ENCODE results near the gene DNALI1. TPM values are rescaled to one million over a fixed set of nuclear protein-coding genes. Genes with fewer than 3 reads are reported as not detected.
"Not testable (repeated sequence)": the region's sequence is repeated elsewhere in the genome, so short reads cannot be mapped to it uniquely, and the experiment has no call there.

The DNALI1 gene
- total RNA-seq (not detected), polyA plus RNA-seq (0.09 TPM)

DNA sequence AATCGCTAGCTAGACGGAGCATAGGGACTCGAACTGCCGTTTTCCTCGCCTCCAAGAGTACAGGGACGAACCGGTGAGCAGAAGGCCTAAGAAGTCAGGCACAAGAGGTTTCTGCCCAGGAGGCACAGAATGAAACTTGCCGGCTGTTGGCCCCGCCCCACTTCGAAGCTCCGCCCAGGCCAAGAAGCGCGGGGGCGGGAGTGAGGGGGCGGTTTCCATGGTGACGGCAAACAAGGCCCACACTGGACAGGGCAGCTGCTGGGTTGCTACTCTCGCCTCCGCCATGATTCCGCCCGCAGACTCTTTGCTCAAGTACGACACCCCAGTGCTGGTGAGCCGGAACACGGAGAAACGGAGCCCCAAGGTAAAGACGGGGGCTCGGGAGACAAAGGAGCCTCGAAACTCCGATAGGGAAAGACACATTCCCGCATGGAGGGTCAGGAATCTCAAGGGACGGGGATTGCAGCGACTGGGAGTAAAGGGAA, at the start of gene DNALI1:
DNALI1 (plus strand) TSS at position 229 of the 485 bp plus-strand sequence; CDS start at position 284, 55 bp downstream.
- peak within 1 kb of the TSS in 2 of 7 donors; percentile 26 to 40 for H3K4me3 Mint-ChIP-seq
- DNase-seq = peak in 1 of 5 donors; percentile 11
- no peak within 1 kb of the TSS for H3K27ac ChIP-seq (ENCODE audit: low read depth, low read length)
- H3K36me3 Mint-ChIP-seq = peaks cover 0 to 23% (median 3%) of the 10 kb centered on the region in 3 donors
- no peak within 1 kb of the TSS for H3K4me3 ChIP-seq (ENCODE audit: low read length)
- no peaks in the 10 kb centered on the region for H3K9me3 Mint-ChIP-seq
- H3K27me3 Mint-ChIP-seq = peaks cover 2 to 11% of the 10 kb centered on the region in 2 donors
- peaks cover 18% of the 10 kb centered on the region for H3K4me1 ChIP-seq (ENCODE audit: insufficient read depth, low read length)
- H3K27ac Mint-ChIP-seq = peak within 1 kb of the TSS in 1 of 8 donors; percentile 7
- ChIA-PET POLR2A (no interaction called here), CTCF (interaction anchor here (1.3 kb wide), 1 partner anchor 47 kb away, joined by 3 read pairs; no protein-coding TSS in a partner anchor)
- no peaks in the 10 kb centered on the region for H3K9me3 ChIP-seq (ENCODE audit: low read length)
- no peaks in the 10 kb centered on the region for H3K36me3 ChIP-seq (ENCODE audit: insufficient read depth, low read length)
- H3K4me1 Mint-ChIP-seq = peaks cover 22 to 29% (median 25%) of the 10 kb centered on the region in 3 donors
- H3K27me3 ChIP-seq (ENCODE audit: insufficient read depth, low read length, poor library complexity, severe bottlenecking) = no peaks in the 10 kb centered on the region

DNA sequence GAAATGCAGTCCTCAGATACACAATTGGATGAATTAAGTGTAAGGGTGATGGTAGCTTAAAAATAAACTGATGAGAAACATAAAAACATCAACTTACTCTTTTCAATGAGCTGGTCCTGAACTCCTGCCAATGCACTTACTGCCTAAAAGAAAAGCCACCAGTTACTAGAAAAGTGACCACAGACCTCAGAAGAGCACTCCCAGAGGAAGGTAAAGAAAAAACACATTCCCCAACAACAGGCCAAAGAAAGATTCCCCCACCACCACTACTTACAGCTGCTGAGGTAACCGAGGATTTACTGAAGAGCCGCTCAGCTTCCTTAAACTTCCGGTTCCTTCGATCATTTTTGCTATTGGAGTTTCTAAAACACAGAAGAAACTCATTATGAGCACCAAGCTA, 47.6 kb upstream of the DNALI1 start:
- Histone ChIP-seq H3K4me3 (ENCODE audit: low read length) (no peak overlapping the region), H3K9me3 (ENCODE audit: low read length) (no peaks in the 10 kb centered on the region), H3K27ac (ENCODE audit: low read depth, low read length) (no peak overlapping the region), H3K4me1 (ENCODE audit: insufficient read depth, low read length) (peaks cover 20% of the 10 kb centered on the region), H3K36me3 (ENCODE audit: insufficient read depth, low read length) (peaks cover 25% of the 10 kb centered on the region), H3K27me3 (ENCODE audit: insufficient read depth, low read length, poor library complexity, severe bottlenecking) (no peaks in the 10 kb centered on the region)
- no peak for DNase-seq
- peak overlapping the region in 3 of 8 donors; percentile 1 to 28 (median 7) for H3K27ac Mint-ChIP-seq
- ChIA-PET POLR2A (no interaction called here), CTCF (interaction anchor here (1.0 kb wide), 1 partner anchor 21 kb away, joined by 3 read pairs; no protein-coding TSS in a partner anchor)
- H3K36me3 Mint-ChIP-seq = peaks cover 10 to 71% (median 25%) of the 10 kb centered on the region in 3 donors
- H3K4me1 Mint-ChIP-seq = peaks cover 34 to 55% (median 51%) of the 10 kb centered on the region in 3 donors
- no peaks in the 10 kb centered on the region for H3K9me3 Mint-ChIP-seq
- no peaks in the 10 kb centered on the region for H3K27me3 Mint-ChIP-seq
- H3K4me3 Mint-ChIP-seq = peak overlapping the region in 2 of 7 donors; percentile 10 to 23

DNA sequence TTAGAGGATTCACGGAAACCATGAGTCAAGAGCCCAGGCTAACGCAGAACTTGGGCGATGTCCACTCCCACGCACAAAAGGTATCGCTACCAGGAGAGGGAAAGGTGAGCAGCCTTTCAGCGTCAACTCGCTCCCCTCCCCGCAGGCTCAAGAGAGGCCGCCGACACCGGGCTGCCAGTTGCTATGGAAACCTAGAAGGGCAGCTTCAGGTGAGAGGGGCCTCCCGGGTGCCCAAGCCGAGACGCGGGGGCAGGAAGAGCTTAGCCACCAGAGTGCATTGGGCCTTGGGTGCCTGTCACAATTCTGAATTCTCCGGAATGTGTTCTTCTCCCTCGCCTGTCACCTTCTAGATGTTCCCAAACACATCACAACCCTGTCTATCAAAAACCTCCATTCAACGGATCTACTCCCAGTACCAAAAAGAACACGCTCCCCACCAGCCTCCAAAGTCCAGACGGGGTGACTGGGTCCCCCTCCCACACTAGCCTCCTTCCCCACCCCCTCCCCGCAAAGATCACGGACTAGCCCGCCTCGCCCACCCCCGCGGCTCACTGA, 42.9 kb upstream of the DNALI1 start:
- peaks cover 27% of the 10 kb centered on the region for H3K4me1 ChIP-seq (ENCODE audit: insufficient read depth, low read length)
- H3K27ac Mint-ChIP-seq = peak overlapping the region; percentile 71 to 98 (median 97)
- no peaks in the 10 kb centered on the region for H3K27me3 ChIP-seq (ENCODE audit: insufficient read depth, low read length, poor library complexity, severe bottlenecking)
- peak overlapping the region; percentile 81 for H3K4me3 ChIP-seq (ENCODE audit: low read length)
- peaks cover 44 to 54% (median 49%) of the 10 kb centered on the region in 3 donors for H3K4me1 Mint-ChIP-seq
- H3K4me3 Mint-ChIP-seq = peak overlapping the region; percentile 95 to 100 (median 99)
- peaks cover 5% of the 10 kb centered on the region for H3K36me3 ChIP-seq (ENCODE audit: insufficient read depth, low read length)
- CTCF ChIA-PET = interaction anchor here (0.8 to 3.4 kb wide), 15 partner anchors 8 to 346 kb away, joined by 3 to 22 read pairs (median 5); no protein-coding TSS in a partner anchor
- no peaks in the 10 kb centered on the region for H3K27me3 Mint-ChIP-seq
- no peaks in the 10 kb centered on the region for H3K9me3 ChIP-seq (ENCODE audit: low read length)
- H3K36me3 Mint-ChIP-seq = peaks cover 0 to 35% (median 10%) of the 10 kb centered on the region in 3 donors
- H3K9me3 Mint-ChIP-seq = no peaks in the 10 kb centered on the region
- DNase-seq = peak; percentile 16 to 69 (median 34)
- POLR2A ChIA-PET = interaction anchor here (0.6 to 3.3 kb wide), 6 partner anchors 27 to 176 kb away, joined by 3 to 29 read pairs (median 8); partner anchors contain the start of genes SNIP1 and ZC3H12A
- H3K27ac ChIP-seq (ENCODE audit: low read depth, low read length) = peak overlapping the region; percentile 84

DNA sequence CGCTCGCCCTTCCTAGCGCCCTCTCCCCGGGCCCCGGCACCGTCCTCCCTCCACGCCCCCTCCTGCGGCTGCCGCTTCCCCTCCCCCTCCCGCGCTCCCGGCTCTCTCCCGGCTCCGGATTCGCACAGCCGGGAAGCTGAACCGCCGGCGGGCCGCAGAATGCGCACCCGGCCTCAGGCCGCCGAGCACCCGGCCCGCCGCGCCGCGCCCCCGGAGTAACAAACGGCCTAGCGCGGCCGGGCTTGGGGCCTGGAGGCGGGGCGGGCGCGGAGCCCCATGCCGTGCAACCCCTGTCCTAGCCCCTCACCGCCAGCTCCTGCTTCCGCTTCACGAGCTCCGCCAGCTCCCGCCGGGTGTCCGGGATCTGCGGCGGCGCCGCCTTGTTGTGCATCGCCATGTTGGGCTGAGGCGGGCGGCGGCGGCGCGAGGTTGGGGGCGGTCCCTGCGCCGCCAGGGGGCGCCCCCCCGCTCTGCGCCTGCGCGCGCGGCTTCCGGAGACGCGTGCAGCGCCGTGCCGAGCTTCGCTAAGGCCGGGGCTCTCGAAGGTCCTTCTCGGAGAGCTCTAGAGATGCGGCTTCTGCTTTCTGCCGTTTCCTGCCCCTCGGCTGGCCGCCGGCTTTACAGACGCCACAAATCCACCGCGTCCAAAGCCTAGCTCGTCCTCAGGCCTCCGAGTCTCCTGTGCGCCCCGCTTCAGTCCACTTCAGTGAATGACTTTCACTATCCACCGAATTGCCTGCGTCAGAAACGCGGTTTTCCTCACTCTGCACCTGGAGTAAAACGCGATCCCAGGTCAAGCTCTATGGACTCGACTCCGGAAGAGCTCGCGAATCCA, 42.2 kb upstream of the DNALI1 start, which contains the start of gene MEAF6:
MEAF6 (minus strand) TSS at position 417 of the 835 bp plus-strand sequence; CDS start at position 397, 20 bp downstream.
- Mint-ChIP-seq H3K27me3 (no peaks in the 10 kb centered on the region), H3K4me1 (peaks cover 45 to 55% (median 49%) of the 10 kb centered on the region in 3 donors)
- CTCF ChIA-PET = interaction anchor here (0.6 to 3.4 kb wide), 26 partner anchors 9 to 346 kb away, joined by 3 to 22 read pairs (median 4); partner anchors contain the start of gene SNIP1

DNA sequence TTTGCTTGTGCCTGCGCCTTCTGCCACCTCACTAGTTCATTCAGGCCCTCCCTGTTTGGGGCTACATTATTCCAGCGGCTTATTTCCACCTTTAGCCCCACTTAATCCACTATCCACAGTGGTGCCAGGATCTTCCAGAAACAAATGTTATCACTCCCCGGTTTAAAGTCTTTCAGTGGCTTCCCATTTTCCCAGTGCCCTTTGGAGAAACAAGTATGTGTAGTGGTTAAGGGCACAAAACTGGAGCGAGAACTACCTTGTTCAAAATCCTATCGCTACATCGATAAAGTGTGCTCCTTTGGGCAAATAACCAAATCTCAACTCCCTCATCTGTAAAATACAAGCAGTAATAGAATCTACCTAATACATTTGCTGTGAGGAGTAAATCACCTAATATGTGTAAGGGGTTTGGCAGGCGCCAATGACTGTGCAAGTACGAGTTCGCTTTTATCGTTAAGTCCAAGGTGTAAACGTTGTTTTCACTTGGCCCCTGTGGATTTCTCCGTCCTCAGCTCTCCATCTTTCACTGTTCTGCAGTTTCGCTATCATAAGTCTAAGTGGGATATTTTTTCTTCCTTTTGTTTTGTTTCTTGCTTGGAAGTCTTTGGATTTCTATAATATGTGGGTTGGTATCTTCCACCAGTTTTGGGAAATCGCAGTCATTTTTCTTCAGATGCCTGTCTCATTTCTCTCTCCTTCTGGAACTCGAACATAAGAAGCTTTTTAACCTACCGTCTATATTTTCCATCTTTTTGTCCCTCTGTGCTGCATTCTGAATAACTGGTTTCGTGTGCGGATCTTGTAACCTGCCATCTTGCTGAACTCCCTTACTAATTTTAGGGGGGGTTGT, 41.3 kb upstream of the DNALI1 start:
- no peak for DNase-seq
- POLR2A ChIA-PET = interaction anchor here (0.6 to 3.3 kb wide), 8 partner anchors 28 to 175 kb away, joined by 3 to 29 read pairs (median 6); partner anchors contain the start of genes SNIP1 and ZC3H12A
- CTCF ChIA-PET = interaction anchor here (0.6 to 3.4 kb wide), 22 partner anchors 9 to 175 kb away, joined by 3 to 22 read pairs (median 5); partner anchors contain the start of gene SNIP1
- no peaks in the 10 kb centered on the region for H3K9me3 ChIP-seq (ENCODE audit: low read length)
- Mint-ChIP-seq H3K4me1 (peaks cover 50 to 60% (median 57%) of the 10 kb centered on the region in 3 donors), H3K27me3 (no peaks in the 10 kb centered on the region), H3K9me3 (no peaks in the 10 kb centered on the region), H3K27ac (peak overlapping the region; percentile 94 to 100 (median 99)), H3K36me3 (peaks cover 0 to 32% (median 5%) of the 10 kb centered on the region in 3 donors), H3K4me3 (peak overlapping the region; percentile 90 to 100 (median 96))
- H3K27ac ChIP-seq (ENCODE audit: low read depth, low read length) = peak overlapping the region; percentile 84
- peak overlapping the region; percentile 81 for H3K4me3 ChIP-seq (ENCODE audit: low read length)
- no peaks in the 10 kb centered on the region for H3K36me3 ChIP-seq (ENCODE audit: insufficient read depth, low read length)
- H3K4me1 ChIP-seq (ENCODE audit: insufficient read depth, low read length) = peaks cover 27% of the 10 kb centered on the region
- no peaks in the 10 kb centered on the region for H3K27me3 ChIP-seq (ENCODE audit: insufficient read depth, low read length, poor library complexity, severe bottlenecking)

More for the DNA sequence above, 42.2 kb upstream of the DNALI1 start, which contains the start of gene MEAF6:
- no peaks in the 10 kb centered on the region for H3K9me3 Mint-ChIP-seq
- POLR2A ChIA-PET = interaction anchor here (0.6 to 3.3 kb wide), 7 partner anchors 27 to 176 kb away, joined by 3 to 29 read pairs (median 7); partner anchors contain the start of genes SNIP1 and ZC3H12A
- no peaks in the 10 kb centered on the region for H3K9me3 ChIP-seq (ENCODE audit: low read length)
- peak within 1 kb of the TSS; percentile 84 for H3K27ac ChIP-seq (ENCODE audit: low read depth, low read length)
- peak; percentile 81 to 88 (median 84) for DNase-seq
- peak within 1 kb of the TSS; percentile 97 to 100 (median 99) for H3K27ac Mint-ChIP-seq
- peak within 1 kb of the TSS; percentile 96 to 100 (median 99) for H3K4me3 Mint-ChIP-seq
- H3K27me3 ChIP-seq (ENCODE audit: insufficient read depth, low read length, poor library complexity, severe bottlenecking) = no peaks in the 10 kb centered on the region
- H3K4me3 ChIP-seq (ENCODE audit: low read length) = peak within 1 kb of the TSS; percentile 81
- H3K36me3 ChIP-seq (ENCODE audit: insufficient read depth, low read length) = no peaks in the 10 kb centered on the region
- H3K4me1 ChIP-seq (ENCODE audit: insufficient read depth, low read length) = peaks cover 27% of the 10 kb centered on the region
- H3K36me3 Mint-ChIP-seq = peaks cover 0 to 33% (median 5%) of the 10 kb centered on the region in 3 donors

DNA sequence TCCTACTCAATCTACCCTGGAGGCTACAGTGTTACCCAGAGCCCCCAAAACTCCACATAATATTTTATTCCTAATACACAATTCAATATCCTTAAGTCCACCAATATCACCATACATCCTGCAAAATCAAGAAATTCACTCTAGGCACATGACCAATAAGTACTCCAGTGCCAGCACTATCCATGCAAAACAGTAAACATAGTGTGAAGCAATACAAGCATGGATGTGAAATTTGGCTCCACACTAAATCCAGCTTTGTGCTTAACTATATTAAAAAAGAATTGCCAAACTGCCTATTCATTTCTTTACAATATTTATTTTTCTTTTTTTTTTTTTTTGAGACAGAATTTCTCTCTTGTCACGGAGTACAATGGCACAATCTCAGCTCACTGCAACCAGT, 39.2 kb upstream of the DNALI1 start:
- ChIA-PET POLR2A (no interaction called here), CTCF (interaction anchor here (1.5 kb wide), 1 partner anchor 30 kb away, joined by 4 read pairs; no protein-coding TSS in a partner anchor)
- DNase-seq = no peak
- no peaks in the 10 kb centered on the region for H3K9me3 ChIP-seq (ENCODE audit: low read length)
- Mint-ChIP-seq H3K27me3 (no peaks in the 10 kb centered on the region), H3K4me1 (peaks cover 44 to 49% (median 49%) of the 10 kb centered on the region in 3 donors), H3K4me3 (peak overlapping the region in 4 of 7 donors; percentile 4 to 81 (median 17)), H3K36me3 (peaks cover 0 to 19% (median under 1%) of the 10 kb centered on the region in 3 donors), H3K9me3 (no peaks in the 10 kb centered on the region), H3K27ac (peak overlapping the region in 2 of 8 donors; percentile 31 to 45)
- no peak overlapping the region for H3K27ac ChIP-seq (ENCODE audit: low read depth, low read length)
- peaks cover 18% of the 10 kb centered on the region for H3K4me1 ChIP-seq (ENCODE audit: insufficient read depth, low read length)
- H3K36me3 ChIP-seq (ENCODE audit: insufficient read depth, low read length) = no peaks in the 10 kb centered on the region
- H3K4me3 ChIP-seq (ENCODE audit: low read length) = no peak overlapping the region
- H3K27me3 ChIP-seq (ENCODE audit: insufficient read depth, low read length, poor library complexity, severe bottlenecking) = no peaks in the 10 kb centered on the region

DNA sequence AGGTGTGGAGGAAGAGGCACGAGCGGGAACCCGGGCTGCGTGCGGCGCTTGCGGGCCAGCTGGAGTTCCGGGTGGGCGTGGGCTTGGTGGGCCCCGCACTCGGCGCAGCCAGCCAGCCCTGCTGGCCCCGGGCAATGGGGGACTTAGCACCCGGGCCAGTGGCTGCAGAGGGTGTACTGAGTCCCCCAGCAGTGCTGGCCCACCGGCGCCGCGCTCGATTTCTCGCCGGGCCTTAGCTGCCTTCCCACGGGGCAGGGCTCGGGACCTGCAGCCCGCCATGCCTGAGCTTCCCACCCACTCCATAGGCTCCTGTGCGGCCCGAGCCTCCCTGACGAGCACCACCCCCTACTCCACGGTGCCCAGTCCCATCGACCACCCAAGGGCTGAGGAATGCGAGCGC, 38.5 kb upstream of the DNALI1 start:
- H3K4me3 ChIP-seq (ENCODE audit: low read length); H3K27me3 ChIP-seq (ENCODE audit: insufficient read depth, low read length, poor library complexity, severe bottlenecking); H3K9me3 ChIP-seq (ENCODE audit: low read length); H3K27me3 Mint-ChIP-seq; H3K27ac ChIP-seq (ENCODE audit: low read depth, low read length); DNase-seq; POLR2A ChIA-PET; H3K36me3 ChIP-seq (ENCODE audit: insufficient read depth, low read length); H3K9me3 Mint-ChIP-seq: not testable (repeated sequence)
- H3K4me3 Mint-ChIP-seq = peak overlapping the region in 1 of 7 donors; percentile 97
- peak overlapping the region in 1 of 8 donors; percentile 69 for H3K27ac Mint-ChIP-seq
- CTCF ChIA-PET = interaction anchor here (1.2 to 1.5 kb wide), 2 partner anchors 9 to 31 kb away, joined by 3 to 4 read pairs; no protein-coding TSS in a partner anchor
- H3K4me1 Mint-ChIP-seq = peaks cover 39 to 49% (median 49%) of the 10 kb centered on the region in 3 donors
- H3K4me1 ChIP-seq (ENCODE audit: insufficient read depth, low read length) = peaks cover 14% of the 10 kb centered on the region
- H3K36me3 Mint-ChIP-seq = peaks cover 0 to 18% (median 6%) of the 10 kb centered on the region in 3 donors

Data from CD8-positive, alpha-beta memory T cell (primary cell).